ENCODE results near the gene TJAP1.

The TJAP1 gene

DNA sequence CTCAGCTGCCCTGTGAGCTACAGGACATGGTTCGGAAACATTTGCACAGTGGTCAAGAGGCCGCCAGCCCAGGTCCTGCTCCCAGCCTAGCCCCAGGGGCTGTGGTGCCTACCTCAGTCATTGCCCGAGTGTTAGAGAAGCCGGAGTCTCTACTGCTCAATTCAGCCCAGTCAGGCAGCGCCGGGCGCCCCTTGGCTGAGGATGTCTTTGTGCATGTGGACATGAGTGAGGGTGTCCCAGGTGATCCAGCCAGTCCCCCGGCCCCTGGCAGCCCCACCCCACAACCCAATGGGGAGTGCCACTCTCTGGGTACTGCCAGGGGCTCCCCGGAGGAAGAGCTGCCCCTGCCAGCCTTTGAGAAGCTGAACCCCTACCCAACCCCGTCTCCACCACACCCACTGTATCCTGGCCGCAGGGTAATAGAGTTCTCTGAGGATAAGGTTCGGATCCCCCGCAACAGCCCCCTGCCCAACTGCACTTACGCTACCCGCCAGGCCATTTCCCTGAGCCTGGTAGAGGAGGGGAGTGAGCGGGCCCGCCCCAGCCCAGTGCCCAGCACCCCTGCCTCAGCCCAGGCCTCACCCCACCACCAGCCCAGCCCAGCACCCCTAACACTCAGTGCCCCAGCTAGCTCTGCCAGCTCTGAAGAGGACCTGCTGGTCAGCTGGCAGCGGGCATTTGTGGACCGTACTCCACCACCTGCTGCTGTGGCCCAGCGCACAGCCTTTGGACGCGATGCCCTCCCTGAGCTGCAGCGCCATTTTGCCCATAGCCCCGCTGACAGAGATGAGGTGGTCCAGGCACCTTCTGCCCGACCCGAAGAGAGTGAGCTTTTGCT lies 27.6 kb downstream of the TJAP1 start:
- TF ChIP-seq CTCF (conservative IDR thresholded peaks at IDR 0.05; ENCODE audit: low read depth, low read length), result no peak
- H3K4me3 ChIP-seq (ENCODE audit: low read length), result no peak overlapping the region
- no peak for DNase-seq (ENCODE audit: low read depth)

DNA sequence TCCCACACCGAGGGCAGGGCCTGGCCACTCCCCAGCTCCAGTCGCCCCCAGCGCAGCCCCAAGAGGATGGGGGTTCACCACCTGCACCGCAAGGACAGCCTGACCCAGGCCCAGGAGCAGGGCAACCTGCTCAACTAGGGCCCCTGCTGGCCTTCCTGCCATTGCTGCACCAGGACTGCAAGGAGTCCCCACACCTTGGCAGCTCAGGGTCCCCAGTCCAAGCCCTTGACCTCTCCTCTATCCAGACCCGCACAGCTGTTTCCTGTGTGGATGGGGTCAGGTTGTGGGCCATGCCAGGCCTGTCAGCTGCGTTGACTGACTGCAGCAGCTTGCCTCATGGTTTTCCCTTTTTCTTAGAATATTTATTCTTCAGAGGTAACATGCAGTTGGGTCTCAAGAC lies 28.3 kb downstream of the TJAP1 start:
- no peak overlapping the region for H3K4me3 ChIP-seq (ENCODE audit: low read length)
- no peak for TF ChIP-seq CTCF (conservative IDR thresholded peaks at IDR 0.05; ENCODE audit: low read depth, low read length)
- no peak for DNase-seq (ENCODE audit: low read depth)

- TF ChIP-seq CTCF (conservative IDR thresholded peaks at IDR 0.05; ENCODE audit: low read depth, low read length), result no peak
- no peak overlapping the region for H3K4me3 ChIP-seq (ENCODE audit: low read length)
- DNase-seq (ENCODE audit: low read depth), result no peak
Observed at GRCh38 chr6:43506171-43506570, 28.8 kb downstream of the TJAP1 start.

GRCh38 chr6:43506667-43507471 lies 29.5 kb downstream of the TJAP1 start:
- DNase-seq (ENCODE audit: low read depth), result no peak
- TF ChIP-seq CTCF (conservative IDR thresholded peaks at IDR 0.05; ENCODE audit: low read depth, low read length), result peak; percentile 97
- H3K4me3 ChIP-seq (ENCODE audit: low read length), result no peak overlapping the region

GRCh38 chr6:43508481-43509141 lies 31.2 kb downstream of the TJAP1 start:
- no peak for TF ChIP-seq CTCF (conservative IDR thresholded peaks at IDR 0.05; ENCODE audit: low read depth, low read length)
- no peak for DNase-seq (ENCODE audit: low read depth)

DNA sequence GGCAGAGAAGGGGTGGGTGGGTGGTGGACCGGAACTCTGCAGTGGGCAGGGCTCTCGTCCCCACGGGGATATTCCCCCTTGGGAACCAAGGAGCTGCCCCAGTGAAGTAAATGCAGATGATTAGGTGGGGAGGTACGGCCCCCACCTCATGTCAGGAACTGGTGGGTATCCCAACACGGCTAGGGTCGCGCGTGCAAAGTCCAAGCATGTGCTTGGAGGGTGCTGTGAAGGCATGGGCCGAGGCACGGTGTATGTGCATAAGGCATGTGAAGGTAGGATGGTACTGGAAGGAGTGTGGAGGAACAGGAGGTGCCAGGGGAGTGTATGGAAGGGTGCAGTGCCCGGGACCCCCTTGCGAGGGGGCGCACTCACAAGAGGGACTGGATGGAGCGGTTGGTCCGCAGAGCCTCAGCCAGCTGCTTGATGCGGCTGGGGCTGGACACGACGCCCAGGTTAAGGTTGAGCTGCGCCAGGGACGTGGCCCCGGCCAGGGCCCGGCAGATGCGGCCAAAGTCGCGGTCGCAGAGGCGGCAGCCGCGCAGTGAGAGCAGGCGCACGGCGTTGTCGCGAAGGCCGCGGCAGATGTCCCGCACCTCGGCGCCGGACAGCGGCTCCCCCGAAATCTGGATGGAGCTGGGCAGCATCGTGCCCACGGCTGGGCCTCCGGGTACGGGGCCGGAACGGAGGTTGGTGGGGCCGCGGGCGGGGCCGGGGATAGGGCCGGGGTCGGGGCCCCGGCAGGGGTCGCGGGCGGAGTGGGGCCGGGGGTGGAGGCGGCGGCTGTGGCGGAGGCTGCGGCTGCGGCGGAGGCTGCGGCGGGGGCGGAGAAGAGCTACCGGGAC lies 32.0 kb downstream of the TJAP1 start:
- H3K4me3 ChIP-seq (ENCODE audit: low read length), result peak overlapping the region; percentile 49
- no peak for DNase-seq (ENCODE audit: low read depth)
- no peak for TF ChIP-seq CTCF (conservative IDR thresholded peaks at IDR 0.05; ENCODE audit: low read depth, low read length)

More at GRCh38 chr6:43508481-43509141, 31.2 kb downstream of the TJAP1 start:
- no peak overlapping the region for H3K4me3 ChIP-seq (ENCODE audit: low read length)

Measured in retinal pigment epithelial cell (primary cell).